ENCODE data around the gene CD300LG. TPM values are rescaled to one million over a fixed set of nuclear protein-coding genes. Genes with fewer than 3 reads are reported as not detected.

The CD300LG gene
- total and polyA plus RNA-seq, 8 donors = 0.29 to 3.7 (median 0.92) TPM; not detected in 1

- H3K27ac ChIP-seq = no peak overlapping the region
- H3K4me1 ChIP-seq = no peaks in the 10 kb centered on the region
- H3K9me3 ChIP-seq = no peaks in the 10 kb centered on the region
- TF ChIP-seq POLR2AphosphoS5 (IDR thresholded peaks at IDR 0.05) (no peak), POLR2A (IDR thresholded peaks at IDR 0.05) (no peak), CTCF (IDR thresholded peaks at IDR 0.05) (no peak), EP300 (IDR thresholded peaks at IDR 0.05) (no peak)
- H3K4me3 ChIP-seq = no peak overlapping the region
- intact Hi-C loops (cut with DNase I; ENCODE audit: low total_unique reads) = no loop called here
- no peak for DNase-seq
- H3K27me3 ChIP-seq = no peaks in the 10 kb centered on the region
- 91 to 95% (median 93%) methylated on average over 5 of the region's 5 CpGs for WGBS, 5 donors
- peaks cover 9 to 72% (median 44%) of the 10 kb centered on the region in 4 donors for H3K36me3 ChIP-seq
Observed at GRCh38 chr17:43809121-43809520, 37.9 kb upstream of the CD300LG start.

GRCh38 chr17:43810226-43810715, 36.7 kb upstream of the CD300LG start:
- Histone ChIP-seq H3K4me1 (peaks cover 0 to 5% (median 0%) of the 10 kb centered on the region in 4 donors), H3K36me3 (peaks cover 9 to 72% (median 46%) of the 10 kb centered on the region in 4 donors), H3K4me3 (no peak overlapping the region), H3K27me3 (no peaks in the 10 kb centered on the region), H3K9me3 (no peaks in the 10 kb centered on the region), H3K27ac (no peak overlapping the region)
- no peak for DNase-seq
- intact Hi-C loops (cut with DNase I; ENCODE audit: low total_unique reads) = no loop called here
- WGBS, 5 donors = 82 to 94% (median 89%) methylated on average over 4 of the region's 4 CpGs
- no peak for TF ChIP-seq POLR2AphosphoS5 (IDR thresholded peaks at IDR 0.05)
- TF ChIP-seq CTCF (IDR thresholded peaks at IDR 0.05) = no peak
- TF ChIP-seq POLR2A (IDR thresholded peaks at IDR 0.05) = no peak
- TF ChIP-seq EP300 (IDR thresholded peaks at IDR 0.05) = no peak

GRCh38 chr17:43810823-43811222, 36.2 kb upstream of the CD300LG start:
- Histone ChIP-seq H3K27me3 (no peaks in the 10 kb centered on the region), H3K27ac (no peak overlapping the region), H3K4me1 (peaks cover 0 to 5% (median 0%) of the 10 kb centered on the region in 4 donors), H3K9me3 (no peaks in the 10 kb centered on the region), H3K36me3 (peaks cover 9 to 74% (median 47%) of the 10 kb centered on the region in 4 donors), H3K4me3 (no peak overlapping the region)
- no peak for DNase-seq
- intact Hi-C loops (cut with DNase I; ENCODE audit: low total_unique reads) = no loop called here
- no peak for TF ChIP-seq EP300 (IDR thresholded peaks at IDR 0.05)
- 89 to 94% (median 93%) methylated on average over 5 of the region's 5 CpGs for WGBS, 5 donors

- H3K4me3 ChIP-seq = no peak overlapping the region
- H3K27me3 ChIP-seq = no peaks in the 10 kb centered on the region
- no peak overlapping the region for H3K27ac ChIP-seq
- DNase-seq = no peak
- peaks cover 0 to 5% (median 0%) of the 10 kb centered on the region in 4 donors for H3K4me1 ChIP-seq
- TF ChIP-seq POLR2AphosphoS5 (IDR thresholded peaks at IDR 0.05) = no peak
- TF ChIP-seq CTCF (IDR thresholded peaks at IDR 0.05) = no peak
- no peak for TF ChIP-seq EP300 (IDR thresholded peaks at IDR 0.05)
- no peak for TF ChIP-seq POLR2A (IDR thresholded peaks at IDR 0.05)
- H3K36me3 ChIP-seq = peaks cover 13 to 78% (median 48%) of the 10 kb centered on the region in 4 donors
- H3K9me3 ChIP-seq = no peaks in the 10 kb centered on the region
- intact Hi-C loops (cut with DNase I; ENCODE audit: low total_unique reads) = no loop called here
- WGBS, 5 donors = 90 to 96% (median 93%) methylated on average over 6 to 10 of the region's 10 CpGs
Observed at GRCh38 chr17:43812396-43813265, 34.3 kb upstream of the CD300LG start.

Data from stomach (tissue), 9 donors.